DMS114 treated with DMSO at 0.1 percent for 48 hours (cell line): Measurements from ENCODE around the gene ADIPOR1.
A peak's percentile ranks its signal among the peaks of the same experiment; 100 is the strongest.
"Not testable (repeated sequence)": the region's sequence is repeated elsewhere in the genome, so short reads cannot be mapped to it uniquely, and the experiment has no call there.

ENCODE experiments used
- DNase-seq: peaks from one replicate; lab custom pipeline; 2025; ENCODE audit not compliant: unreplicated experiment; lab: John Stamatoyannopoulos, UW

The ADIPOR1 gene

GRCh38 chr1:202957733-202958543, at the start of gene ADIPOR1:
TSS of gene ADIPOR1 (minus strand) at chr1:202958312. CDS start at chr1:202951070, 7,242 bp downstream.
- DNase-seq, result peak; percentile 63

DNA sequence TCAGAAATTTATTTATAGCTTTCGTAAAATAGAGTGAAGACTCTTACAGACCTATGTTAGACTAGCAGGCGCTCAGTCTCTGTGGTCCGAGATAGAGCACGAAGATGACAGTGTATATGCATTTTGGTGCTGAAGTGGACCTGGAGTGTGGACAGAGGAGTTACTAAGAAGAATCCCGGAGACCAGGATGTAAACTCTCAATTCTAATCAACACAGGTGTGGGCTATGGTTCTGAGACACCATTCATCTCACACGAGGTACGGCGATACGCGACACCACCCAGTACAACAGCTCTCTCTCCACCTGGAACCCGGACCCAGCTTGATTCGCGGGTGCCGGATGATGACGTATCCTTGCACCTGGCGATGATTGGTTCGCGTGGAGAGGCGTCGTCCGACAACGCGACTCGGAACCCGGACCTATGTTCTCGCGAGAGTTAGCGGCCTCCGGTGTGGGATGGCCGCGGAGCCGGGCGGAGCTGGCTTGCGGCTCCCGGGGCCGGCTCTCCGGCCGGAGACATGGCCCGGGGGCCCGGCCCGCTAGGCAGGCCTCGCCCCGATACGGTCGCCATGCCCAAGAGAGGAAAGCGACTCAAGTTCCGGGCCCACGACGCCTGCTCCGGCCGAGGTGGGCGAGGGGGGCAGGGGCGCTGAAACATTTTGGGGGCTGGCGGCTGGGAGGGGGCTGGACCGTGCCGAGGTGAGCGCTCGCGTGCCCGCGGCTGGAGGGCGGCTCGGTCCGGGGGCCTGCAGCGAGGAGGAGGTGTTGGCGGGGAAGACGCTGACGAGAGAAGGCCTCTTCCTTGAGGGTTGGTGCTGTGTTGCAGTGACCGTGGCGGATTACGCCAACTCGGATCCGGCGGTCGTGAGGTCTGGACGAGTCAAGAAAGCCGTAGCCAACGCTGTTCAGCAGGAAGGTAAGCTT, 49.1 kb upstream of the ADIPOR1 start, which contains the start of gene TMEM183A:
TSS of gene TMEM183A (plus strand) at position 427 of the 924 bp plus-strand sequence. CDS start at position 519, 92 bp downstream.
- DNase-seq, result peak; percentile 92

- DNase-seq, result not testable (repeated sequence)
These were observed 47.5 kb upstream of the ADIPOR1 start for GRCh38 chr1:203005395-203006142.

GRCh38 chr1:203002951-203003350, 44.8 kb upstream of the ADIPOR1 start:
- no peak for DNase-seq

- DNase-seq, result no peak
These were observed 43.9 kb upstream of the ADIPOR1 start for GRCh38 chr1:203001986-203002385.

DNA sequence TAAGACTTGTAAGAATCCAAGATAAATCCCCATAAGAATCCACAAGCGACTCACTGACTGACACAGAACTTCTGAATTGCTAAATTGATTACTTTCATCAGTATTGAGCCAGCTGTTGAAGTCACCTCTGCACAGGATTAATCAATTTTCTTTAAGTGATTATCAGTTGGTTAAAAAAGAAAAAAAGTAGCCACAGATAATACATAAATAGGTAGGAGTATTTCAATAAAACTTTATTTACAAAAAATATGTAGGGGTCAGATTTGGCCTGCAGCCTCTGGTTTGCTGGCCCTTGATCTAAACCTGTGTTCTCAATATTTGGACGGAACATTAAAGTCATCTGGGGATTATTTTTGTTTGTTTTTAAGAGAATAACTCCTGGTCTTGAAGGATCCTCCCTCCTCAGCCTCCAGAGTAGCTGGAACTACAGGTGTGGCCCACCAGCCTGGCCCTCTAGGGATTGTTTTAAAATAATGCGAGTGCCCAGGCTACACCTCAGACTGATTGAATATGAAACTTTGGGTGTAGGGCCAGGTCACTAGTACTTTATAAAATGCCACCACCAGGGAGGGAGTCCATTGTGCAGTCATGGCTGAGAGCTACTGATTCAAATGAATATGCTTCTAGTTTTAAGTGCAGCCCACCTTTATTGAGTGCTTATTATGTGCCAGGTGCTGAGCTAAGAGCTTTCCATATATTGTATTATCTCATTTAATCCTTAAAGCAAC, 42.3 kb upstream of the ADIPOR1 start:
- no peak for DNase-seq

DNA sequence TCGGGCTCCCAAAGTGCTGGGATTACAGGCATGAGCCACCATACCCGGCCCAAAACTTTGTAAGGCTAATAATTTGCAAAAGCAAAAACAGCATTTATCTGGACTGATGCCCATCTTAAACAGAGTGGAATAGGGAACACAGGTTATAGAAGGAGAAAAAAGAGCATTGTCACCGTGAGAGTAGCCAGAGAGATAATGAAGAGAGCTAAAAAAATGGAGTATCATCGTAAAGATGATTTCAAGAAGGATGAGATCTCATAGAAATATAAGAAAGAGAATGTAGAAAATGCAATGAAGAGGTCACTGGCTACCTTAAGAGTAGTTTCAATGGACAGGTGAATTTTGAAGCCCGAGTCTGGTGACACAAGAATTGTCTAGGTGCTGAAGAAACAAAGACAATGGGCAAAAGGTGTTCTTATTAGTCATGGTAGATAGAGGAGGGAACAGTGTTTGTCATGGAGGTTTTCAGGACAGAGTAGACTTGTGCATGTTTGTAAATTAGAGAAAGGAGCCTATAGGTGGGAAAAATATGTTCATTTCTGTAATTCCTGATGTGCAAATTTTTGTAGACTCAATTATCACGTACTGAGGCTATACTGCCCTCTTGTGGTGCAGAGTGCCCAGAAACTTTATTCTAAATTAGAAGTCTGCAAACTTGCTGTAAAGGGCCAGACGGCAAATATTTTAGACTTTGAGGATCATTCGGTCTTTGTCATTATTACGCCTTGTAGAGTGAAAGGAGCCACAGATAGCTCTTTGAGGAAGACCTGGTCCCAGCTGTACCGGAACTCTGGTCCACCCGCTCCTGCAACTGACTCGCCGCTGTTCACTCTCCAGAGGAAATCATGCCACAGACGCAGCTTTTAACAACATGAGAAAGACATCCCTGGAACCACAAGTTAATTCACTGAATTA, 41.0 kb upstream of the ADIPOR1 start:
- peak; percentile 55 for DNase-seq

GRCh38 chr1:202994756-202995155, 36.6 kb upstream of the ADIPOR1 start:
- DNase-seq, result no peak

GRCh38 chr1:202991112-202991511, 33.0 kb upstream of the ADIPOR1 start:
- DNase-seq, result no peak

DNA sequence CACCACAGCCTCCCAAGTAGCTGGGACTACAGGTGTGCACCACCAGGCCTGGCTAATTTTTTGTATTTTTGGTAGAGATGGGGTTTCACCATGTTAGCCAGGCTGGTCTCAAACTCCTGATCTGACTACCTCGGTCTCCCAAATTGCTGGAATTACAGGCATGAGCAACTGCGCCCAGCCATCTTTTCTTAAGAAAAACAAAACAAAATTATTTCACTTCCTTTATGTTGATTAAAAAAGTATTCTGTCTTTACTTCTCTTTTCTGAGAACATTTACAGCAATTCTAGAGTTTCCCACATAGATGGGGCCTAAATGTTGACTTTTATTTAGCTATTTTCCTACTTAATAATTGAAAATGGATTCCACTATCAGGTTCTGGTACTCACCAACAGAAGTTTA, 31.8 kb upstream of the ADIPOR1 start:
- DNase-seq, result no peak

DNA sequence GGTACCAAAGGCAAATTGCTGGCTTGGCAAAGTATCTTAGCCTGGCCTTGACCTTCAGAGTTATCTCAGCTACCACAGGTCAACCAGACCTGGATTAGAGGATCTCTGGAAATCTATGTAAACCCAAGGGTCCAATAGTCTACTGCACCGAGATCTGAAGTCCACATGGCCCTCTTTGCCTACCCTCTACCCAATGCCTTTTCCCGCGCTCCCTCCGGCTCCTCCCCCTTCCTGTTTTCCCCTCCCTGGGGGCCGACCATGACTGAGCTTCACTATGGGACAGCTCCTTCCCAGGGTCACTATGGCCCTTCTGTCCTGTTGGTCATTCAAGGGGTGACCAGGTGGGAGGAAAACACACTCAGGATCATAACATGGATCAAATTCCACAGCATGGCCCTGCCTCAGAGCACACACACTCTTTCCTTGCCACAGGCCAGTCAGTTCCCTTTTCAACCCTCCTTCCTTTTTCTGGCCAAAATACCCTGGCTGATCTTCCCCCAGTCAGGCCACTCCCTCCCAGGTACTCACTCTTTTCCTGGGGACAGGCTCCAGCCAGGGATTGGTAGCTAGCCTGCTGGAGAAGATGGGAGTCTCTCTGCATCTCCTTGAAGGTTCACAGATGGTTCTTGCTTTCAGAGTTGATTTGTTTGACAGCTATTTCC, 29.9 kb upstream of the ADIPOR1 start:
- DNase-seq, result no peak

DNA sequence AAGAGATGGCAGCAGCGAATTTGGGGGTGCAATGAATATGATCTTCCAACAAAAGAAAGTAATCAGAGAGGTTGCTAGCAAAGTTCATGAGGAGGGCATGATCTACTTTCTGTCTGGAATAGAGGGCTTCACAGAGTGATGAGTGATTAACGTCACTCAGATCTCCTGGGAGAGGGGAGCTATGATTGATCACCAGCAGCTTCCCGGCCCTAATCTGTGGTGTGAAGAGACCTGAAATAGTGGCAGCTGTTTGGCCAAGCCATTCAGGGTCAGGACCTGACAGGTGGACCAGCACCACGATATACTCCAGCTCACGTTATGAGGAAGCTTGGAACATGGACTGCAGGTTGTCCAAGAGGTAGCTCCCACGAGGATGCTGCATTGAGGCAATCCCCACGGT, 29.1 kb upstream of the ADIPOR1 start:
- no peak for DNase-seq

- DNase-seq, result not testable (repeated sequence)
These were observed 28.0 kb upstream of the ADIPOR1 start for GRCh38 chr1:202986120-202986519.

DNA sequence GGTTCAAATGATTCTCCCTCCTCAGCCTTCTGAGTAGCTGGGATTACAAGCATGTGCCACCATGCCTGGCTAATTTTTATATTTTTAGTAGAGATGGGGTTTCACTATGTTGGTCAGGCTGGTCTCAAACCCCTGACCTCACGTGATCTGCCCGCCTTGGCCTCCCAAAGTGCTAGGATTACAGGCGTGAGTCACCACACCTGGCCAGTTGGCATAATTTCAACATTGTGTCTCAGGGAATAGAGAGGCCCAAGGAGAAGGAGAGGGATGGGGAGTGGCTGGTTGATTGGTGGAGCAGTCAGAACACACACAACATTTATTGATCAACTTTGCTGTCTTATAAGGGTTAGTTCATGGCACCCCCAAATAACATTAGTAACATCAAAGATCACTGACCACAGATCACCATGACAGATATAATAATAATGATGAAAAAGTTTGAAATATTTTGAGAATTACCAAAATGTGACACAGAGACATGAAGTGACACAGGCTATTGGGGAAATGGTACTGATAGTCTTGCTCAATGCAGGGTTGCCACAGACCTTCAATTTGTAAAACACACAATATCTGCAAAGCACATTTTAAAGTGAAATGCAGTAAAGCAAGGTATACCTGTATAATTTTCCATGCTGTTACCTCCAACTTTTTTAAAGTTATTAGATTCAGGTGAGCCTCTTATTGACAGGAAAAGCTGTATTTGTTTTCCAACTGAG, 24.8 kb upstream of the ADIPOR1 start:
- no peak for DNase-seq

GRCh38 chr1:202981939-202982338, 23.8 kb upstream of the ADIPOR1 start:
- DNase-seq, result no peak

- DNase-seq, result no peak
These were observed 21.3 kb upstream of the ADIPOR1 start for GRCh38 chr1:202979459-202979858.

- no peak for DNase-seq
These were observed 18.5 kb upstream of the ADIPOR1 start for GRCh38 chr1:202976633-202977032.

GRCh38 chr1:202974856-202975255, 16.7 kb upstream of the ADIPOR1 start:
- no peak for DNase-seq
